HG02973 (cell line): ENCODE results near the gene KRTAP5-10.
"Not testable (repeated sequence)": the region's sequence is repeated elsewhere in the genome, so short reads cannot be mapped to it uniquely, and the experiment has no call there.

ENCODE experiments used
- ATAC-seq: cut with Tn5 transposase; IDR thresholded peaks from one replicate; pipeline ENCODE4 v1.9.1; 2021; ENCODE audit warnings: moderate library complexity; ENCODE audit not compliant: unreplicated experiment

Gene KRTAP5-10

GRCh38 chr11:71565263-71565662 lies at the start of gene KRTAP5-10:
KRTAP5-10 (plus strand) TSS chr11:71565563; CDS start chr11:71565588, 25 bp downstream.
- no peak for ATAC-seq

- ATAC-seq = no peak
These were observed 46.6 kb upstream of the KRTAP5-10 start for GRCh38 chr11:71518506-71519471.

DNA sequence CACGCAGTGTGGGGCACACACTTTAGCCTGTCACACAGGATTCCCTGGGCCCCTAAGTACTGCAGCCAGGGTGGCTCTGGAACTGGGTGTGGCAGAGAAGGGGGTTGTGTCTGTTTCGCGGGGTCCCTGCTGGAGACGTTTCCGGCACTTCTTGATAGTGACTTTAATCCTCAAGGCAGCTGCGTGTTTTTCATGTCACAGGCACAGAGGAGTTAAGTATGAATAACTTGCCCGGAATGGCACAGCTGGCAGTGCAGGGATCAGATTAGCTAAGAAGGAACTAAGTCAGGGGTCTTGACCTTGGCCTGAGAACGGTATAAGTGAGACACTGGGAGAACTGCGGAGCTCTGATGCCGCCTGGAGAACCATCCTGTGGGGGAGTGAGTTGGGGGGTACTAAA lies 45.8 kb upstream of the KRTAP5-10 start:
- no peak for ATAC-seq

DNA sequence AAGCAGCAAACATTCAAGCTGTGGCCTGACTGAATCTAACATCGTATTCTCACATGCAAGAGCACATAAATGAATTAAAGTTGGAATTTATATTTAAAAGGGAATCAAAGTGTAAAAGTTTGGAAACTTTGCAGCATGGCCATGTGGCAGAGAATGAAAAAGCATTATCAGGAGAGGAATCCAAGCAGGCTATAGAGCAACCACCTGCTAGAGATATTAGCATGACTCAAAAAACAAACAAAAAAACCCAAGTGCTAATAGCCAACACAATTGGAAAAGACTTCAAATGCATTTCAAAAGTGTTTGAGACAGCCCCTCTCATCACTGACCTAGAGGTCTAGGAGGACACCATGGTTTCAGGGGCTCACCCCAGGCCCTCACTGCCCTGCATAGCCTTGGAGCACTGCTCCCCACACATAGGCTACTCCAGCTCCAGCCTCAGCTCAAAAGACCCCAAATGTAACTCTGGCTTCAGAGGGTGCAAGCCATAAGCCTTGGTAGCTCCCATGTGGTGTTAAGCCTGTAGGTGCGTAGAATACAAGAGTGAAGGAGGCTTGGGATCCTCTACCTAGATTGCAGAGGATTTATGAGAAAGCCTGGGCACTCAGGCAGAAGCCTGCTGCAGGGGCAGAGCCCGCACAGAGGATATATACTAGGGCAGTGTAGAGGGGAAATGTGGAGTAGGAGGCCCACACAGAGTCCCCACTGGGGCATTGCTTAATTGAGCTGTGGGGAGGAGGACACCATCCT lies 40.0 kb upstream of the KRTAP5-10 start:
- ATAC-seq = no peak

- ATAC-seq = no peak
These were observed 39.3 kb upstream of the KRTAP5-10 start for GRCh38 chr11:71525938-71526495.

DNA sequence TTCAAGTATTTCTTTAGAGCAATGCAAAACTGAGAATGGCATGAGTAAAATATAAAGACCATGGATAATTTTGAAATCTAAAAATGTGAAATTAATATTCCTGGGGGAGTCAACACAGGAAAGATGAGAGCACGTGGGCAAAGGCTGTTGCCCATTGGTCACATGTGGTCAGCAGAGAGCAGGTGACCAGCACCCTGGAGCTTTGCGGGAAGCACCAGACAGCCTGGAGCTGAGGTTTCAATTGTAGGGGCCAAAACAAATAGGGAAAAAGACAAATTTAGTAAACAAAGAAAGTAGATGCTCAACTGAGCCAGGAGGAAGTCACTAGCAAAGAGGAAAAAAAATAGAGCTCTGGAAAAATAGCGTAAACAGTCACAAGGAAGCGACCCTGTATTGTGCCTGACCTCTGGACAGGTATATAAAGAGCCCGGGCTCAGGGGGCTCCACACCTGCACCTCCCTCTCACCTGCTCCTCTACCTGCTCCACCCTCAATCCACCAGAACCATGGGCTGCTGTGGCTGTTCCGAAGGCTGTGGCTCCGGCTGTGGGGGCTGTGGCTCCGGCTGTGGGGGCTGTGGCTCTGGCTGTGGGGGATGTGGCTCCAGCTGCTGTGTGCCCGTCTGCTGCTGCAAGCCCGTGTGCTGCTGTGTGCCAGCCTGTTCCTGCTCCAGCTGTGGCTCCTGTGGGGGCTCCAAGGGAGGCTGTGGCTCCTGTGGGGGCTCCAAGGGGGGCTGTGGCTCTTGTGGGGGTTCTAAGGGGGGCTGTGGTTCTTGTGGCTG lies 38.4 kb upstream of the KRTAP5-10 start, which contains the start of gene KRTAP5-7:
Gene KRTAP5-7 (plus strand): TSS at position 472 of the 780 bp plus-strand sequence. CDS start 34 bp downstream, at position 506.
- ATAC-seq = not testable (repeated sequence)

DNA sequence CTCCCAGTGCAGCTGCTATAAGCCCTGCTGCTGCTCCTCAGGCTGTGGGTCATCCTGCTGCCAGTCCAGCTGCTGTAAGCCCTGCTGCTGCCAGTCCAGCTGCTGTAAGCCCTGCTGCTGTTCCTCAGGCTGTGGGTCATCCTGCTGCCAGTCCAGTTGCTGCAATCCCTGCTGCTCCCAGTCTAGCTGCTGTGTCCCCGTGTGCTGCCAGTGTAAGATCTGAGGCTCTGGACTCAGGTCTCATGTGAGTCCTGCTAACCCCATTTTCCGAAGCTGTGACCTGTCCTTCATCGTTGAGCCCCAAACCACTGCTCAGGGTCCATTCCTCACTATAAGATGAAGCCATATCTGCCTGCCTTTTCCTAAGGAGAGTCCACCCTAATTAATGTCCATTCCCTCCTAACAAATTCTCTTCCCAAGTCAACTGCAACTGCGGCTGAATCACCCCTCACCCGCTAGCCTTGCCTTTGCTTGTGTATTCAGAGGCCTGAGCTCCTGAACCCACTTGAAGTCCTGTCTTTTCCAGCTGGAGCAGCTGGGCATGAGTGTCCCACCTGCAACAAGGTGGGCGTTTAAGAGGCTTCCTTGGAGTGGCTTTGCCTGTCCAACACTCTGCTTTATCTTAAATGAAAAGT lies 37.7 kb upstream of the KRTAP5-10 start:
- no peak for ATAC-seq

DNA sequence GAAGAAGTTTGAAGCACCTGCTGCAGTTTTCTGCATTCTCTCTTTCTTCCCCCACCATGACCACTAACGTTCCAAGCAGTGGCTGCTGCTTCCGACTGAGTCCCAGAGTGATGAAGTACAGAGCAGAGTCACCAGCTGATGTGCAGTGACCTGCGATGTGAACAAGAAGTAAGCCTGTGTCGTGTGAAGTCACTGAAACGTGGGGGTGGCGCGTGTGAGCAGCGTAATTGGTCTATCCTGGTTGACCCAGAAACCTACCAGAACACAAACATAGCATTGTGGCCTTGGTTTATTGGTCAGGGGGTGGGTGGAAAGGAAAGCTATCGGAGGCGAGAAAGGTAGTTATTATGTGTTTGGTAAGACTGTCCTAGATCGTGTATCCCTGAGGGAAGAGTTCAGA lies 34.8 kb upstream of the KRTAP5-10 start:
- ATAC-seq = no peak

- ATAC-seq = no peak
These were observed 33.2 kb upstream of the KRTAP5-10 start for GRCh38 chr11:71532036-71532610.

DNA sequence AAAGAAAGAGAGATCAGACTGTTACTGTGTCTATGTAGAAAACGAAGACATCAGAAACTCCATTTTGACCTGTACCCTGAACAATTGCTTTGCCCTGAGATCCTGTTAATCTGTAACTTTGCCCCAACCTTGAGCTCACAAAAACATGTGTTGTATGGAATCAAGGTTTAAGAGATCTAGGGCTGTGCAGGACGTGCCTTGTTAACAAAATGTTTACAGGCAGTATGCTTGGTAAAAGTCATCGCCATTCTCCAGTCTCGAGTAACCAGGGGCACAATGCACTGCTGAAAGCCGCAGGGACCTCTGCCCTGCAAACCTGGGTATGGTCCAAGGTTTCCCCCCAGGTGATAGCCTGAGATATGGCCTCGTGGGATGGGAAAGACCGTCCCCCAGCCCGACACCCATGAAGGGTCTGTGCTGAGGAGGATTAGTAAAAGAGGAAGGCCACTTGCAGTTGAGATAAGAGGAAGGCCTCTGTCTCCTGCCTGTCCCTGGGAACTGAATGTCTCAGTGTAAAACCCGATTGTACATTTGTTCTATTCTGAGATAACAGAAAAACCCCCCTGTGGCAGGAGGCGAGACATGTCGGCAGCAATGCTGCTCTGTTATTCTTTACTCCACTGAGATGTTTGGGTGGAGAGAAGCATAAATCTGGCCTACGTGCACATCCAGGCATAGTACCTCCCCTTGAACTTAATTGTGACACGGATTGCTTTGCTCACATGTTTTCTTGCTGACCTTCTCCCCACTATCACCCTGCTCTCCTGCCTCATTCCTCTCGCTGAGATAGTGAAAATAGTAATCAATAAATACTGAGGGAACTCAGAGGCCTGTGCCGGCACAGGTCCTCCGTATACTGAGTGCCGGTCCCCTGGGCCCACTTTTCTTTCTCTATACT lies 30.4 kb upstream of the KRTAP5-10 start:
- not testable (repeated sequence) for ATAC-seq

DNA sequence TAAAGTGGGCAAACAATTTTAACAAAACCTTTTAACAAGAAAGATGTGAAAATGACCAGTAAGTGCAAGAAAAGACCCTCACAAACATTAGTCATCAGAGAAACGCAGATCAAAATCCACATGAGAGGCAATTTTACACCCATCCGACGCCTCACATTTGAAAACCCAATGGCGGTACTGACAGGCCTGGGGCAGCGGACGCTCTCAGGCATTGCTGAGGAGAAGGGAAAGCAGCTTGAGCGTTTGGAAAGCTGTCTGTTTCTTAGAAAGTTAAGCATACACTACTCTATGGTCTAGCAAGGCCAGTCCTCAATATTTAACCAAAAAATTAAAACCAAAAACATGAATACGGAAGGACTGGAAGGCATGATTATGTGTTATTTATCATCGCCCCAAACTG lies 29.5 kb upstream of the KRTAP5-10 start:
- no peak for ATAC-seq

DNA sequence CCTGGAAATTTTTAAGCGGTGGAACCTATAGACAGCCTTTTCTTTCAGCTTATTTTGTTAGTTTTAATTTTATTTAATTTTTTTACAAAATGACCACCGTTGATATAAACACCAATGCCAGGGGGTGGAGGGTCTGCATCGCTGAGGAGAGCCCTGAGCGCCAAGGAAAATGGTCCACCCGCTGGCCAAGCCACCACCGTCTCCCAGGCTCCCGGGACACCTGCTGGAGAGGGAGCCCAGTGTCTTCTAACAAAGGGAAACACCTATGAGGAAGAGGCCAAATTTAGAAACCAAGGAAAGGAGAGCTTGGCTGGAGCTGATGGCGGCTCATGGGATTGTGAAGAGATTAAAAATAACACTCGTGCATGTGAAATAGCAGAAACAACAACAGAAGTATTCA lies 27.8 kb upstream of the KRTAP5-10 start:
- ATAC-seq = no peak

GRCh38 chr11:71537977-71538665 lies 27.2 kb upstream of the KRTAP5-10 start, which contains the start of gene KRTAP5-8:
KRTAP5-8 (plus strand) TSS chr11:71538025; CDS start chr11:71538056, 31 bp downstream.
- not testable (repeated sequence) for ATAC-seq

- no peak for ATAC-seq
These were observed 26.7 kb upstream of the KRTAP5-10 start for GRCh38 chr11:71538666-71538990.

DNA sequence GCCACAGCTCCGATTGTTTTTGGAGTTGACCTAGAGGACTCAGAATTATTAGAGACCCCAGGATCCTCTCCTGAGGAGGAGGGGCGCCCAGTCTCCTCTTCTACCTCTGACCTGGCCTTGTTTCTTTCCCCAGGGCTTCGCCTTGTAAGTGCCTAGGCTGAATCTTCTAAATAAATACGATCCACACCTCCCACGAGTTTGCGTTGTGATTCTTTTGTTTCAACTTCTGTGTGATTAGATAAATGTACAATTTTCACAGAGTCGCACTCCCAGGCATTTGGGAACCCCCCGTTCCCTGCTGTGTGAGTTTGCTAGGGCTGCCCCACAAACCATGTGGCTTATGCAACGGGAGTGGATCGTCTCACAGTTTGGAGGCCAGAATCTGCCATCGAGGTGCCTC lies 26.3 kb upstream of the KRTAP5-10 start:
- no peak for ATAC-seq

DNA sequence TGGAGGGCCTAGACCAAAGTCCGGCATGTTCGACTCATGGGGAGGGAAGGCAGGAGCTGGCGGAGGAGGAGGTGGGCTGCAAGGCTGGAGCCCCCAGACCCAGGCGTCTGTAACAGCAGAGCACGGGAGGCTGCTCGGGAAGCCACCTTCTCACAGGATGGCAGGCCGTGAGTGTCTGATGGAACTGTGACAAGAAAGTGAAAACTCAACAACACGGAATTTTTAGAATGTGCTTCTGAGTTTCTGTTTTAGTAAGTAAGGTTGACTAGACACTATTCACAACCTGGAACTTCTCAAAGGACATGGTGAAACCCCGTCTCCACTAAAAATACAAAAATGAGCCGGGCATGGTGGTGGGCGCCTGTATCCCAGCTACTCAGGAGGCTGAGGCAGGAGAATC lies 25.4 kb upstream of the KRTAP5-10 start:
- ATAC-seq = not testable (repeated sequence)

DNA sequence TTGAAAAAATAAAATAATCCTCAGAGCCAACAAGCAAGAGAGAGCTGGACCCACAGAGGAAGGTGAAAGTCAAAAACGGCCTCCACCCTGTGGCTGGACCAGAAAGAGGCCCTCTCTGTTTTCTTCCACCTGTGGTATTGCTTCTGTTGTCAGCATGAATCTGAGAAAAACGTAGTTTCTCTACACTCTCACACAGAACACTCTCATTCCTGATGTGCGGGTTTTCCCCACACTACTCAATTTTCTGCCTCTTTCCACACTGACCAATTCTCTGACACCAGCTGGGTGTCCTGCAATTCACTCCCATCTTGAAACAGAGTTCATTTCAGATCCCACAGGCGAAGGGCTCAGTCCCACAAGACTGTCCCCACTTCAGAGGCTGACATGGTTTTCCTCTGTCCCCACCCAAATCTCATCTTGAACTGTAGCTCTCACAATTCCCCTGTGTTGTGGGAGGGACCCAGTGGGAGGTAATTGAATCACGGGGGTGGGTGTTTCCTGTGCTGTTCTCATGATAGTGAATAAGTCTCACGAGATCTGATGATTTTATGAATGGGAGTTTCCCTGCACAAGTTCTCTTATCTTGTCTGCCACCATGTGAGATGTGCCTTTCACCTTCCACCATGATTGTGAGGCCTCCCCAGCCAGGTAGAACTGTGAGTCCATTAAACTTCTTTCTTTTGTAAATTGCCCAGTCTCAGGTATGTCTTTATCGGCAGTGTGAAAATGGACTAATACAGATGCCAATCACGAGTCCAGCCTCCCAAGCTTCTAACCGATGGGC lies 24.6 kb upstream of the KRTAP5-10 start:
- not testable (repeated sequence) for ATAC-seq
